GM06990 (cell line): ENCODE data around the gene AP2A2.
"Not testable (repeated sequence)": the region's sequence is repeated elsewhere in the genome, so short reads cannot be mapped to it uniquely, and the experiment has no call there.

Experiments
- DNase-seq: peaks from one replicate; pipeline ENCODE4 v3.0.0-alpha.2; 2011; ENCODE audit not compliant: insufficient read length; ENCODE audit errors: extremely low read depth
- H3K27me3 ChIP-seq: replicated peaks from 2 replicates; pipeline ENCODE4 v1.6.0; 2011; ENCODE audit warnings: low read length; ENCODE audit not compliant: control insufficient read depth, insufficient read depth
- H3K36me3 ChIP-seq: 2 replicates; pipeline ENCODE4 v1.5.1; 2011; ENCODE audit warnings: low read length; ENCODE audit not compliant: control insufficient read depth, insufficient read depth
- H3K4me3 ChIP-seq: replicated peaks from 2 replicates; pipeline ENCODE4 v1.5.1; 2011; ENCODE audit warnings: low read depth, mild to moderate bottlenecking, control low read depth, low read length
- CTCF ChIP-seq: IDR thresholded peaks from 2 replicates; pipeline ENCODE4 v1.5.1; 2011; ENCODE audit warnings: low read length, control low read depth, mild to moderate bottlenecking, inconsistent platforms; ENCODE audit not compliant: insufficient read depth, poor library complexity, severe bottlenecking

AP2A2 gene

GRCh38 chr11:959027-959426 lies 33.4 kb downstream of the AP2A2 start:
- no peak for TF ChIP-seq CTCF
- peaks cover 3% of the 10 kb centered on the region for H3K36me3 ChIP-seq
- H3K4me3 ChIP-seq = no peak overlapping the region
- no peak for DNase-seq
- H3K27me3 ChIP-seq = no peaks in the 10 kb centered on the region

GRCh38 chr11:959608-960007 lies 33.9 kb downstream of the AP2A2 start:
- Histone ChIP-seq H3K27me3 (no peaks in the 10 kb centered on the region), H3K36me3 (peaks cover 3% of the 10 kb centered on the region), H3K4me3 (no peak overlapping the region)
- TF ChIP-seq CTCF = no peak
- DNase-seq = no peak

- not testable (repeated sequence) for H3K4me3 ChIP-seq
These were observed 35.7 kb downstream of the AP2A2 start for GRCh38 chr11:961310-961920.

GRCh38 chr11:961921-962320 lies 36.3 kb downstream of the AP2A2 start:
- TF ChIP-seq CTCF = no peak
- DNase-seq = no peak
- Histone ChIP-seq H3K27me3 (no peaks in the 10 kb centered on the region), H3K36me3 (peaks cover 3% of the 10 kb centered on the region), H3K4me3 (no peak overlapping the region)

More at GRCh38 chr11:961310-961920, 35.7 kb downstream of the AP2A2 start:
- not testable (repeated sequence) for DNase-seq, H3K36me3 ChIP-seq, H3K27me3 ChIP-seq

GRCh38 chr11:962688-963087 lies 37.0 kb downstream of the AP2A2 start:
- no peak for DNase-seq
- Histone ChIP-seq H3K36me3 (peaks cover 3% of the 10 kb centered on the region), H3K4me3 (no peak overlapping the region), H3K27me3 (no peaks in the 10 kb centered on the region)
- no peak for TF ChIP-seq CTCF

- no peak for TF ChIP-seq CTCF
- no peaks in the 10 kb centered on the region for H3K27me3 ChIP-seq
- no peak for DNase-seq
- H3K36me3 ChIP-seq = peaks cover 3% of the 10 kb centered on the region
- no peak overlapping the region for H3K4me3 ChIP-seq
These were observed 38.2 kb downstream of the AP2A2 start for GRCh38 chr11:963852-964251.
